Lung (tissue), 12 donors: Measurements from ENCODE around the gene OBSCN. TPM values are rescaled to one million over a fixed set of nuclear protein-coding genes. Genes with fewer than 3 reads are reported as not detected.

ENCODE experiments used
- ATAC-seq: fragments of 200-7000 bp; cut with Tn5 transposase; one replicate; pipeline ENCODE4 v1.9.1; 2020; ENCODE audit warnings: moderate number of reproducible peaks; ENCODE audit not compliant: insufficient read depth, low FRiP score
- DNase-seq, 3 donors: peaks; one replicate each; pipeline ENCODE4 v3.0.0-alpha.2; 2013 to 2017
- H3K27ac ChIP-seq, 2 donors: one replicate each; pipeline ENCODE4 v1.5.1; 2013; ENCODE audit warnings: mild to moderate bottlenecking in 2 of 2, moderate library complexity in 2 of 2, control low read depth in 1 of 2, inconsistent platforms in 1 of 2, low read depth in 1 of 2, low read length in 1 of 2
- H3K27me3 ChIP-seq, 3 donors: one replicate each; pipeline ENCODE4 v1.5.1; 2013; ENCODE audit warnings: low read length in 2 of 3; ENCODE audit not compliant: control insufficient read depth in 3 of 3, insufficient read depth in 3 of 3
- H3K36me3 ChIP-seq, 4 donors: one replicate each; pipeline ENCODE4 v1.5.1; 2013; ENCODE audit warnings: low read length in 4 of 4, mild to moderate bottlenecking in 1 of 4, moderate library complexity in 1 of 4; ENCODE audit not compliant: control insufficient read depth in 4 of 4, insufficient read depth in 4 of 4
- H3K4me1 ChIP-seq, 5 donors: one replicate each; pipeline ENCODE4 v1.5.1; 2013; ENCODE audit warnings: low read length in 5 of 5, mild to moderate bottlenecking in 2 of 5, moderate library complexity in 1 of 5; ENCODE audit not compliant: control insufficient read depth in 5 of 5, insufficient read depth in 5 of 5
- H3K4me3 ChIP-seq: one replicate; pipeline ENCODE4 v1.5.1; 2013; ENCODE audit warnings: mild to moderate bottlenecking, control low read depth, moderate library complexity
- H3K9ac ChIP-seq, 2 donors: one replicate each; pipeline ENCODE4 v1.5.1; 2013; ENCODE audit warnings: low read length in 2 of 2, control low read depth in 1 of 2; ENCODE audit not compliant: insufficient read depth in 1 of 2
- H3K9me3 ChIP-seq, 4 donors: one replicate each; pipeline ENCODE4 v1.5.1; 2013; ENCODE audit warnings: low read length in 3 of 4, mild to moderate bottlenecking in 1 of 4, moderate library complexity in 1 of 4; ENCODE audit not compliant: control insufficient read depth in 4 of 4, insufficient read depth in 3 of 4
- CTCF ChIP-seq: IDR thresholded peaks from 2 replicates; pipeline ENCODE4 v1.5.1; 2012; ENCODE audit warnings: mild to moderate bottlenecking; ENCODE audit errors: control extremely low read depth, extremely low read depth
- WGBS, 2 donors: extraction: QIAGEN DNeasy Blood & Tissue Kit; methylation state at CpG; one replicate each; pipeline ENCODE4 v1.1.7; 2013; 5-methylcytosine and 5-hydroxymethylcytosine counted together
- polyA plus RNA-seq, 2 donors: library from polyadenylated mRNA; stranded (reverse); fragments of 200-250 nt; gene quantifications; one replicate each; pipeline ENCODE4 v1.2.1, GENCODE V29; 2013
- total RNA-seq, 2 donors: library from RNA; depleted of rRNA in 1 of 2; stranded (reverse); fragments of >200 nt in 1 of 2; gene quantifications; one replicate each; pipeline ENCODE4 v1.2.1, GENCODE V29; 2014 to 2021
- donor health status: control.
- donor health status: control.
- donor health status: Bipolar disorder and iron deficiency.
- donor health status: healthy.
- donor health status: DM: yes; HTN: yes; CAD: no.

The OBSCN gene
- total and polyA plus RNA-seq, 4 donors: 5.1 to 47.3 (median 25.4) TPM

- Histone ChIP-seq H3K4me1 (peaks cover 0 to 13% (median 0%) of the 10 kb centered on the region in 5 donors), H3K9ac (no peak overlapping the region), H3K36me3 (peaks cover 0 to 16% (median 10%) of the 10 kb centered on the region in 4 donors), H3K27ac (peak overlapping the region in 1 of 2 donors; percentile 37), H3K27me3 (no peaks in the 10 kb centered on the region), H3K9me3 (no peaks in the 10 kb centered on the region), H3K4me3 (peak overlapping the region; percentile 11)
- no peak for ATAC-seq
- WGBS, 2 donors: 88 to 90% methylated on average over 50 to 52 of the region's 52 CpGs
- no peak for TF ChIP-seq CTCF
- DNase-seq: peak in 1 of 3 donors; percentile 36
Observed at GRCh38 chr1:228174482-228175315, 33.1 kb upstream of the OBSCN start.

GRCh38 chr1:228175316-228176023 lies 32.4 kb upstream of the OBSCN start:
- peaks cover 0 to 14% (median 0%) of the 10 kb centered on the region in 5 donors for H3K4me1 ChIP-seq
- no peak for ATAC-seq
- no peak overlapping the region for H3K9ac ChIP-seq
- H3K36me3 ChIP-seq: peaks cover 0 to 16% (median 10%) of the 10 kb centered on the region in 4 donors
- H3K4me3 ChIP-seq: no peak overlapping the region
- H3K27me3 ChIP-seq: no peaks in the 10 kb centered on the region
- H3K9me3 ChIP-seq: no peaks in the 10 kb centered on the region
- DNase-seq: no peak
- WGBS, 2 donors: 84% methylated on average over 16 to 18 of the region's 18 CpGs
- peak overlapping the region in 1 of 2 donors; percentile 68 for H3K27ac ChIP-seq
- TF ChIP-seq CTCF: no peak

GRCh38 chr1:228176024-228176395 lies 31.8 kb upstream of the OBSCN start:
- DNase-seq (no peak), ATAC-seq (no peak)
- Histone ChIP-seq H3K27ac (peak overlapping the region in 1 of 2 donors; percentile 68), H3K36me3 (peaks cover 0 to 16% (median 10%) of the 10 kb centered on the region in 4 donors), H3K4me3 (no peak overlapping the region), H3K9me3 (no peaks in the 10 kb centered on the region), H3K4me1 (peaks cover 0 to 14% (median 0%) of the 10 kb centered on the region in 5 donors), H3K9ac (no peak overlapping the region), H3K27me3 (no peaks in the 10 kb centered on the region)
- no peak for TF ChIP-seq CTCF
- WGBS, 2 donors: 86 to 94% methylated on average over 4 of the region's 4 CpGs
